Measurements from ENCODE around the gene ANO10. TPM values are rescaled to one million over a fixed set of nuclear protein-coding genes. Genes with fewer than 3 reads are reported as not detected.
"Not testable (repeated sequence)": the region's sequence is repeated elsewhere in the genome, so short reads cannot be mapped to it uniquely, and the experiment has no call there.

Gene ANO10
- polyA plus RNA-seq, 3 donors, result 32.4 to 41.3 (median 38.8) TPM

- DNase-seq (ENCODE audit: extremely low read depth in 1 of 11, low read depth in 9 of 11, low spot score in 4 of 11), result no peak
These were observed 125.0 kb downstream of the ANO10 start for GRCh38 chr3:43496740-43497375.

- not testable (repeated sequence) for DNase-seq (ENCODE audit: extremely low read depth in 1 of 11, low read depth in 9 of 11, low spot score in 4 of 11)
These were observed 128.9 kb downstream of the ANO10 start for GRCh38 chr3:43492932-43493331.

- DNase-seq (ENCODE audit: extremely low read depth in 1 of 11, low read depth in 9 of 11, low spot score in 4 of 11), result not testable (repeated sequence)
These were observed 130.0 kb downstream of the ANO10 start for GRCh38 chr3:43491807-43492206.

- DNase-seq (ENCODE audit: extremely low read depth in 1 of 11, low read depth in 9 of 11, low spot score in 4 of 11), result no peak
These were observed 131.1 kb downstream of the ANO10 start for GRCh38 chr3:43490640-43491185.

- DNase-seq (ENCODE audit: extremely low read depth in 1 of 11, low read depth in 9 of 11, low spot score in 4 of 11), result no peak
These were observed 131.9 kb downstream of the ANO10 start for GRCh38 chr3:43489930-43490329.

GRCh38 chr3:43485931-43486330 is 135.9 kb downstream of the ANO10 start:
- no peak for DNase-seq (ENCODE audit: extremely low read depth in 1 of 11, low read depth in 9 of 11, low spot score in 4 of 11)

- no peak for DNase-seq (ENCODE audit: extremely low read depth in 1 of 11, low read depth in 9 of 11, low spot score in 4 of 11)
These were observed 136.8 kb downstream of the ANO10 start for GRCh38 chr3:43484926-43485488.

- DNase-seq (ENCODE audit: extremely low read depth in 1 of 11, low read depth in 9 of 11, low spot score in 4 of 11), result peak in 1 of 11 donors; percentile 20
These were observed 140.4 kb downstream of the ANO10 start for GRCh38 chr3:43481375-43481774.

GRCh38 chr3:43478839-43479238 is 143.0 kb downstream of the ANO10 start:
- not testable (repeated sequence) for DNase-seq (ENCODE audit: extremely low read depth in 1 of 11, low read depth in 9 of 11, low spot score in 4 of 11)

GRCh38 chr3:43478118-43478785 is 143.6 kb downstream of the ANO10 start:
- no peak for DNase-seq (ENCODE audit: extremely low read depth in 1 of 11, low read depth in 9 of 11, low spot score in 4 of 11)

- DNase-seq (ENCODE audit: extremely low read depth in 1 of 11, low read depth in 9 of 11, low spot score in 4 of 11), result no peak
These were observed 144.2 kb downstream of the ANO10 start for GRCh38 chr3:43477600-43477999.

GRCh38 chr3:43473737-43474136 is 148.1 kb downstream of the ANO10 start:
- DNase-seq (ENCODE audit: extremely low read depth in 1 of 11, low read depth in 9 of 11, low spot score in 4 of 11), result no peak

GRCh38 chr3:43473244-43473643 is 148.6 kb downstream of the ANO10 start:
- no peak for DNase-seq (ENCODE audit: extremely low read depth in 1 of 11, low read depth in 9 of 11, low spot score in 4 of 11)

GRCh38 chr3:43468133-43468532 is 153.7 kb downstream of the ANO10 start:
- DNase-seq (ENCODE audit: extremely low read depth in 1 of 11, low read depth in 9 of 11, low spot score in 4 of 11), result no peak

GRCh38 chr3:43465109-43465508 is 156.7 kb downstream of the ANO10 start:
- no peak for DNase-seq (ENCODE audit: extremely low read depth in 1 of 11, low read depth in 9 of 11, low spot score in 4 of 11)

- not testable (repeated sequence) for DNase-seq (ENCODE audit: extremely low read depth in 1 of 11, low read depth in 9 of 11, low spot score in 4 of 11)
These were observed 159.2 kb downstream of the ANO10 start for GRCh38 chr3:43462566-43462965.

GRCh38 chr3:43461345-43461744 is 160.5 kb downstream of the ANO10 start:
- DNase-seq (ENCODE audit: extremely low read depth in 1 of 11, low read depth in 9 of 11, low spot score in 4 of 11), result no peak

GRCh38 chr3:43457038-43457437 is 164.8 kb downstream of the ANO10 start:
- DNase-seq (ENCODE audit: extremely low read depth in 1 of 11, low read depth in 9 of 11, low spot score in 4 of 11), result not testable (repeated sequence)

- peak in 1 of 11 donors; percentile 5 for DNase-seq (ENCODE audit: extremely low read depth in 1 of 11, low read depth in 9 of 11, low spot score in 4 of 11)
These were observed 166.6 kb downstream of the ANO10 start for GRCh38 chr3:43455233-43455632.

GRCh38 chr3:43453981-43454380 is 167.8 kb downstream of the ANO10 start:
- no peak for DNase-seq (ENCODE audit: extremely low read depth in 1 of 11, low read depth in 9 of 11, low spot score in 4 of 11)
